ENCODE results near the gene ARHGAP1. TPM values are rescaled to one million over a fixed set of nuclear protein-coding genes. Genes with fewer than 3 reads are reported as not detected.

ARHGAP1 gene
- total and polyA plus RNA-seq, 9 of the 15 experiments (the other 6 are each of a cell fraction or from before 2014, with no cell fraction given), result 3.6 to 30.4 (median 8.2) TPM

GRCh38 chr11:46700241-46701077 is at the start of gene ARHGAP1, which contains the start of gene ZNF408 (continued):
- TF ChIP-seq ADNP (tag; IDR thresholded peaks at IDR 0.05) (no peak), POLR2AphosphoS5 (IDR thresholded peaks at IDR 0.05; ENCODE audit: control insufficient read depth, insufficient read depth, low read depth, low read length) (peak; percentile 87), MEF2A (IDR thresholded peaks at IDR 0.05; ENCODE audit: control insufficient read depth, low read depth, low read length) (no peak), LEF1 (IDR thresholded peaks at IDR 0.05) (peak; percentile 56; the same call in 1 of the 2 replicates), SOX6 (IDR thresholded peaks at IDR 0.05) (peak; percentile 54; the same call in 1 of the 2 replicates), GABPB1 (CRISPR knock-in tag; IDR thresholded peaks at IDR 0.05) (peak; percentile 99), BCOR (IDR thresholded peaks at IDR 0.05) (no peak; the same call in 1 of the 2 replicates), MCM7 (IDR thresholded peaks at IDR 0.05) (no peak; a peak in 1 of 4 replicates), ELK1 (CRISPR knock-in tag; IDR thresholded peaks at IDR 0.05) (peak; percentile 99), ZBTB34 (CRISPR knock-in tag; IDR thresholded peaks at IDR 0.05) (no peak), HDAC8 (tag; IDR thresholded peaks at IDR 0.05) (peak; percentile 61; the same call in 1 of the 2 replicates), E2F1 (CRISPR knock-in tag; IDR thresholded peaks at IDR 0.05) (peak; percentile 82), ZNF232 (CRISPR knock-in tag; IDR thresholded peaks at IDR 0.05) (peak; percentile 64; the same call in 1 of the 2 replicates), U2AF2 (optimal IDR thresholded peaks at IDR 0.05; ENCODE audit: low read depth, low read length) (no peak), MCM5 (IDR thresholded peaks at IDR 0.05; ENCODE audit: low read depth) (no peak), ZNF174 (CRISPR knock-in tag; IDR thresholded peaks at IDR 0.05) (no peak), NCOA6 (IDR thresholded peaks at IDR 0.05) (no peak), GATAD2B (IDR thresholded peaks at IDR 0.05; ENCODE audit: borderline replicate concordance) (0 out of 2 replicates have a peak, but pooled peaks have one; percentile 17), TCFL5 (CRISPR knock-in tag; conservative IDR thresholded peaks at IDR 0.05) (no peak), PREB (CRISPR knock-in tag; IDR thresholded peaks at IDR 0.05) (no peak), NR2C1 (IDR thresholded peaks at IDR 0.05) (peak; percentile 93), NR2C1 (tag; IDR thresholded peaks at IDR 0.05) (peak; percentile 95), NCOA2 (IDR thresholded peaks at IDR 0.05; ENCODE audit: partially characterized antibody in 2 of 2) (no peak), FOXK1 (CRISPR knock-in tag; IDR thresholded peaks at IDR 0.05; ENCODE audit: borderline replicate concordance) (no peak)
